K562 (cell line): ENCODE results near the gene BLOC1S4. TPM values are rescaled to one million over a fixed set of nuclear protein-coding genes. Genes with fewer than 3 reads are reported as not detected.

Experiments used
- ATAC-seq: fragments of 200-7000 bp; cut with Tn5 transposase; 3 replicates; pipeline ENCODE4 v1.9.1; 2020; ENCODE audit warnings: moderate library complexity
- BruUV-seq: library from RNA; stranded (reverse); fragments of 400-500 nt; replicated peaks from 2 replicates; lab custom pipeline; 2021; lab: Mats Ljungman, UMichigan
- CTCF ChIA-PET: fragments of 300-600 bp; formaldehyde crosslinking; extraction: SDS; loops from one replicate; lab custom pipeline; 2021; ENCODE audit warnings: low intra/inter-chr PET ratio; lab: Yijun Ruan, JAX
- POLR2A ChIA-PET: fragments of 300-600, 350-650 bp; sonication (Branson Sonifier 250); formaldehyde crosslinking; extraction: SDS; loops from one replicate; lab custom pipeline; 2021; ENCODE audit warnings: antibody characterized with exemption, inconsistent platforms; lab: Yijun Ruan, JAX
- DNase-seq, 4 experiments: peaks; one replicate each; pipeline versions ENCODE4 v3.0.0 to v3.0.0-alpha.2; 2011 to 2018; ENCODE audit warnings: low spot score in 3 of 4, mixed read lengths in 3 of 4; ENCODE audit errors: extremely low read depth in 1 of 4
- FAIRE-seq: peaks from 2 replicates; lab custom pipeline; 2011; peaks lifted over from hg19 to GRCh38; lab: Jason Lieb, UNC
- H2AFZ ChIP-seq: 2 replicates; pipeline ENCODE4 v1.6.0; 2011; ENCODE audit warnings: low read depth, low read length, control low read depth, inconsistent platforms
- H3K27ac ChIP-seq: fragments of 200-600 bp; 3 replicates; pipeline ENCODE4 v1.8.0; 2011; ENCODE audit warnings: low read depth, mild to moderate bottlenecking, control low read depth, inconsistent platforms, low read length, moderate library complexity, mixed read lengths; ENCODE audit errors: extremely low read depth
- H3K27me3 ChIP-seq, 2 experiments: fragments of 300-600 bp in 1 of 2; 2 replicates in 1 of 2; 3 replicates in 1 of 2; pipeline versions ENCODE4 v1.6.0 to v1.8.0; 2011; ENCODE audit warnings: inconsistent platforms in 2 of 2, low read length in 2 of 2, mild to moderate bottlenecking in 1 of 2, mixed read lengths in 1 of 2, moderate library complexity in 1 of 2; ENCODE audit not compliant: control insufficient read depth in 2 of 2, insufficient read depth in 2 of 2
- H3K36me3 ChIP-seq: fragments of 300-600 bp; 3 replicates; pipeline ENCODE4 v1.8.0; 2011; ENCODE audit warnings: mild to moderate bottlenecking, low read length, inconsistent platforms; ENCODE audit not compliant: control insufficient read depth, insufficient read depth
- H3K4me1 ChIP-seq, 2 experiments: fragments of 200-600 bp in 1 of 2; replicated peaks in 1 of 2; 2 replicates in 1 of 2; 3 replicates in 1 of 2; pipeline versions ENCODE4 v1.5.1 to v1.8.0; 2011; ENCODE audit warnings: inconsistent platforms in 2 of 2, low read length in 2 of 2, mild to moderate bottlenecking in 1 of 2, mixed read lengths in 1 of 2, moderate library complexity in 1 of 2; ENCODE audit not compliant: control insufficient read depth in 2 of 2, insufficient read depth in 2 of 2
- H3K4me2 ChIP-seq: 2 replicates; pipeline ENCODE4 v1.6.1; 2011; ENCODE audit warnings: low read length, control low read depth, inconsistent platforms, mixed read lengths; ENCODE audit not compliant: insufficient read depth
- H3K4me3 ChIP-seq: fragments of 200-600 bp; sonication (generic), shearing (Covaris generic); 2 replicates; pipeline ENCODE4 v1.5.1; 2016; ENCODE audit warnings: control low read depth, inconsistent platforms
- H3K79me2 ChIP-seq: fragments of 200-600 bp; 3 replicates; pipeline ENCODE4 v1.8.0; 2011; ENCODE audit warnings: low read length, inconsistent platforms; ENCODE audit not compliant: control insufficient read depth, insufficient read depth
- H3K9ac ChIP-seq, 2 experiments: 2 replicates each; pipeline versions ENCODE4 v1.6.0 to v1.6.1; 2011; ENCODE audit warnings: low read depth in 2 of 2, low read length in 2 of 2, control low read depth in 1 of 2, inconsistent platforms in 1 of 2, mild to moderate bottlenecking in 1 of 2, mixed read lengths in 1 of 2; ENCODE audit not compliant: insufficient read depth in 1 of 2
- H3K9me1 ChIP-seq: one replicate; pipeline ENCODE4 v1.6.0; 2011; ENCODE audit warnings: inconsistent platforms, mild to moderate bottlenecking, low read length, moderate library complexity; ENCODE audit not compliant: control insufficient read depth, insufficient read depth
- H3K9me3 ChIP-seq: replicated peaks from 2 replicates; pipeline ENCODE4 v1.5.1; 2011; ENCODE audit warnings: low read depth, low read length, inconsistent platforms; ENCODE audit not compliant: control insufficient read depth, insufficient read depth
- H4K20me1 ChIP-seq: replicated peaks from 2 replicates; pipeline ENCODE4 v1.6.1; 2011; ENCODE audit warnings: low read length, inconsistent platforms, mixed read lengths; ENCODE audit not compliant: control insufficient read depth, insufficient read depth
- ARID1B ChIP-seq: fragments of 450-650 bp; IDR thresholded peaks from 2 replicates; pipeline ENCODE4 v1.6.1; 2016; ENCODE audit warnings: antibody characterized with exemption, mild to moderate bottlenecking, inconsistent platforms
- CBFA2T3 ChIP-seq: fragments of 450-650 bp; IDR thresholded peaks from 2 replicates; pipeline ENCODE4 v1.6.1; 2017
- CREBBP ChIP-seq: IDR thresholded peaks from one replicate; pipeline ENCODE4 v1.6.1; 2012; ENCODE audit warnings: low read depth, mild to moderate bottlenecking, control low read depth, inconsistent platforms, low read length
- CTBP1 ChIP-seq: fragments of 450-650 bp; IDR thresholded peaks from 2 replicates; pipeline ENCODE4 v1.6.1; 2016; ENCODE audit warnings: borderline replicate concordance
- ETV6 ChIP-seq, 3 experiments: fragments of 150-350 bp in 1 of 3; sonication (generic) in 1 of 3; formaldehyde crosslinking in 1 of 3; IDR thresholded peaks; 2 replicates each; pipeline versions ENCODE4 v1.6.1 to v1.8.0; 2014 to 2022; ENCODE audit warnings: borderline replicate concordance in 2 of 3, low read depth in 2 of 3, antibody characterized with exemption in 1 of 3, low read length in 1 of 3, mild to moderate bottlenecking in 1 of 3, missing genetic modification reagents in 1 of 3
- GATAD2A ChIP-seq: fragments of 450-650 bp; IDR thresholded peaks from 2 replicates; pipeline ENCODE4 v1.6.1; 2017
- GTF2F1 ChIP-seq: IDR thresholded peaks from 2 replicates; pipeline ENCODE4 v1.6.1; 2011; ENCODE audit warnings: low read depth, low read length, improper control_type of control experiment
- MEIS2 ChIP-seq: fragments of 450-650 bp; IDR thresholded peaks from 2 replicates; pipeline ENCODE4 v1.6.1; 2014; ENCODE audit warnings: mild to moderate bottlenecking; ENCODE audit not compliant: partially characterized antibody
- NCOR1 ChIP-seq: fragments of 450-650 bp; IDR thresholded peaks from 2 replicates; pipeline ENCODE4 v1.6.1; 2016; ENCODE audit warnings: mild to moderate bottlenecking, moderate library complexity
- NR2F6 ChIP-seq: fragments of 450-650 bp; formaldehyde crosslinking; IDR thresholded peaks from 2 replicates; pipeline ENCODE4 v1.4.0; 2020; ENCODE audit warnings: mild to moderate bottlenecking
- PTRF ChIP-seq: fragments of 450-650 bp; IDR thresholded peaks from 2 replicates; pipeline ENCODE4 v1.6.1; 2016; ENCODE audit warnings: mild to moderate bottlenecking, missing genetic modification characterization, missing compliant biosample characterization
- RB1 ChIP-seq: fragments of 450-650 bp; IDR thresholded peaks from 2 replicates; pipeline ENCODE4 v1.6.1; 2017; ENCODE audit warnings: low read depth, mild to moderate bottlenecking
- SIN3A ChIP-seq, 2 experiments: fragments of 150-350 bp in 1 of 2; IDR thresholded peaks; 2 replicates each; pipeline ENCODE4 v1.6.1; 2011 to 2016; ENCODE audit warnings: borderline replicate concordance in 2 of 2, low read depth in 2 of 2, low read length in 2 of 2, mild to moderate bottlenecking in 2 of 2, moderate library complexity in 2 of 2; ENCODE audit not compliant: control insufficient read depth in 1 of 2
- ZNF311 ChIP-seq: fragments of 250-450 bp; sonication (Bioruptor Pico); IDR thresholded peaks from 2 replicates; pipeline ENCODE4 v1.4.0; 2020; ENCODE audit warnings: mild to moderate bottlenecking, moderate library complexity
- ZNF668 ChIP-seq: fragments of 250-450 bp; sonication (Bioruptor Pico); IDR thresholded peaks from 2 replicates; pipeline ENCODE4 v1.8.0; 2022; ENCODE audit warnings: mild to moderate bottlenecking, inconsistent platforms
- WGBS: fragments of 100-300 bp; shearing (Covaris generic); methylation state at CpG from one replicate; pipeline ENCODE4 v1.1.6; 2016; ENCODE audit warnings: low coverage, mixed read lengths; ENCODE audit not compliant: insufficient coverage; ENCODE audit errors: missing lambda C conversion rate; 5-methylcytosine and 5-hydroxymethylcytosine counted together
- in situ Hi-C: fragments of 300-500 bp; cut with MboI; formaldehyde crosslinking; loops from 4 replicates; pipeline ENCODE4 v1.15.0; 2018; ENCODE audit warnings: inconsistent platforms, mixed read lengths
- intact Hi-C: fragments of 100-400 bp; cut with micrococcal nuclease; formaldehyde crosslinking; loops from 2 replicates; pipeline ENCODE4 v1.14.2; 2022
- polyA plus RNA-seq, 8 experiments: library from polyadenylated mRNA; depleted of rRNA in 4 of 8; stranded (reverse) in 5 of 8; unstranded in 3 of 8; fragments of >200 nt; fragmentation: Nextera tagmentation in 2 of 8; fragmentation: Illumina TruSeq in 1 of 8; extraction: Ambion mirVana in 2 of 8; extraction: Trizol in 1 of 8; gene quantifications; 2 replicates each; pipeline versions ENCODE4 v1.2.1 to v1.2.3, GENCODE V29; 2011 to 2014; ENCODE audit warnings: inconsistent platforms in 1 of 8, missing spikeins in 1 of 8
- total RNA-seq, 7 experiments: library from RNA; depleted of rRNA in 6 of 7; stranded (reverse); fragments of >200 nt in 6 of 7; fragmentation: Illumina TruSeq in 2 of 7; extraction: Trizol in 2 of 7; gene quantifications; 2 replicates each; pipeline versions ENCODE4 v1.2.1 to v1.2.3, GENCODE V29; 2011 to 2021; ENCODE audit warnings: low replicate concordance in 1 of 7
- TF ChIP-seq, protein P1 (sequence below), 2 experiments: fragments of 250-450 bp in 1 of 2; fragments of 450-650 bp in 1 of 2; sonication (Bioruptor Pico) in 1 of 2; IDR thresholded peaks; 2 replicates each; pipeline versions ENCODE4 v1.6.1 to v1.8.0; 2016 to 2021; ENCODE audit warnings: mild to moderate bottlenecking in 2 of 2, moderate library complexity in 2 of 2, missing compliant biosample characterization in 1 of 2, missing genetic modification characterization in 1 of 2
- TF ChIP-seq, protein P2 (sequence below): IDR thresholded peaks from 2 replicates; pipeline ENCODE4 v1.6.1; 2016; ENCODE audit warnings: missing genetic modification characterization, missing compliant biosample characterization
- TF ChIP-seq, protein P3 (sequence below): fragments of 250-450 bp; sonication (Bioruptor Pico); IDR thresholded peaks from 2 replicates; pipeline ENCODE4 v1.4.0; 2020; ENCODE audit warnings: mild to moderate bottlenecking, moderate library complexity

BLOC1S4 gene
- total and polyA plus RNA-seq, 9 of the 15 experiments (the other 6 are each of a cell fraction or from before 2014, with no cell fraction given), result 3.1 to 31.6 (median 11.2) TPM

DNA sequence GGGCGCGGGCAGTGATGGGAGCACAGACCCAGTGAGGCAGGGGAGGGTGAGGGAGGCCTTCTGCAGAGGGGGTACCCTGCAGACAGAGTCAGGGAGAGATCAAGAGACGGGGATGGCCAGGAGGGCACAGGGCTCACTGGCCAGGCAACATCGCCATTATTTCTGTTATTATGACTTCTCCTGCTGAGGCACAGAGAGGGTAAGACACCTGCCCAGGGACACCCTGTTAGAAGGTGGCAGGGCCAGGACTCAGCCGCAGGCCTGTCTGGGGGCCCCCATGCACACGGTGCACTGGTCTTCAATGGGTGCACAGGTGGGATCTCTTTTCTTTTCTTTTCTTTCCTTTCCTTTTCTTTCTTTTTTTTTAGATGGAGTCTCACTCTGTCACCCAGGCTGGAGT, 15.8 kb downstream of the BLOC1S4 start:
- WGBS, result 83% methylated on average over 4 of the region's 6 CpGs
- POLR2A ChIA-PET, result interaction anchor here (1.1 to 1.9 kb wide), 7 partner anchors 17 to 136 kb away, joined by 3 to 9 read pairs (median 4); partner anchors contain the start of gene MRFAP1L1
- no peaks in the 10 kb centered on the region for H4K20me1 ChIP-seq
- no peak overlapping the region for H3K4me3 ChIP-seq
- CTCF ChIA-PET, result no interaction called here
- H3K9ac ChIP-seq, result peak overlapping the region; percentile 82 to 88
- no peaks in the 10 kb centered on the region for H3K27me3 ChIP-seq
- intact Hi-C loops (loop anchor here (2.0 to 5.0 kb wide), 3 partner anchors 21 to 256 kb away; partner anchors contain the start of gene KIAA0232), in situ Hi-C loops (no loop called here)
- peaks cover 4% of the 10 kb centered on the region for H3K9me1 ChIP-seq
- no peaks in the 10 kb centered on the region for H3K79me2 ChIP-seq
- peak overlapping the region; percentile 85 for H3K4me2 ChIP-seq
- no peaks in the 10 kb centered on the region for H3K36me3 ChIP-seq
- DNase-seq (no peak), ATAC-seq (no peak), FAIRE-seq (no peak)
- no TSS peak for BruUV-seq
- H3K9me3 ChIP-seq, result no peaks in the 10 kb centered on the region
- H2AFZ ChIP-seq, result no peak overlapping the region
- H3K4me1 ChIP-seq, result peaks cover 58 to 62% of the 10 kb centered on the region in 2 experiments
- peak overlapping the region; percentile 93 for H3K27ac ChIP-seq
- TF ChIP-seq GATAD2A, result 0 out of 2 replicates have a peak, but pooled peaks have one; percentile 15
- no peak for TF ChIP-seq ETV6 (IDR thresholded peaks at IDR 0.05; ENCODE audit: borderline replicate concordance in 1 of 2, low read depth in 2 of 2, low read length in 1 of 2)
- TF ChIP-seq ETV6 (CRISPR knock-in tag; IDR thresholded peaks at IDR 0.05; ENCODE audit: borderline replicate concordance), result no peak
- no peak for TF ChIP-seq ZNF668 (CRISPR knock-in tag)
- no peak for TF ChIP-seq ARID1B
- TF ChIP-seq PTRF, result peak; percentile 6; the same call in 1 of the 2 replicates
- no peak for TF ChIP-seq GTF2F1
- no peak for TF ChIP-seq ZNF311 (CRISPR knock-in tag)
- TF ChIP-seq, protein P1, sequence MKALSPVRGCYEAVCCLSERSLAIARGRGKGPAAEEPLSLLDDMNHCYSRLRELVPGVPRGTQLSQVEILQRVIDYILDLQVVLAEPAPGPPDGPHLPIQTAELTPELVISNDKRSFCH (CRISPR knock-in tag; IDR thresholded peaks at IDR 0.05), result no peak
- TF ChIP-seq, protein P1 (tag; IDR thresholded peaks at IDR 0.05), result no peak
- no peak for TF ChIP-seq CTBP1
- TF ChIP-seq, protein P2, sequence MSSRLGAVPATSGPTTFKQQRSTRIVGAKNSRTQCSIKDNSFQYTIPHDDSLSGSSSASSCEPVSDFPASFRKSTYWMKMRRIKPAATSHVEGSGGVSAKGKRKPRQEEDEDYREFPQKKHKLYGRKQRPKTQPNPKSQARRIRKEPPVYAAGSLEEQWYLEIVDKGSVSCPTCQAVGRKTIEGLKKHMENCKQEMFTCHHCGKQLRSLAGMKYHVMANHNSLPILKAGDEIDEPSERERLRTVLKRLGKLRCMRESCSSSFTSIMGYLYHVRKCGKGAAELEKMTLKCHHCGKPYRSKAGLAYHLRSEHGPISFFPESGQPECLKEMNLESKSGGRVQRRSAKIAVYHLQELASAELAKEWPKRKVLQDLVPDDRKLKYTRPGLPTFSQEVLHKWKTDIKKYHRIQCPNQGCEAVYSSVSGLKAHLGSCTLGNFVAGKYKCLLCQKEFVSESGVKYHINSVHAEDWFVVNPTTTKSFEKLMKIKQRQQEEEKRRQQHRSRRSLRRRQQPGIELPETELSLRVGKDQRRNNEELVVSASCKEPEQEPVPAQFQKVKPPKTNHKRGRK (tag), result 0 out of 2 replicates have a peak, but pooled peaks have one; percentile 59
- no peak for TF ChIP-seq NR2F6
- TF ChIP-seq CREBBP, result no peak
- TF ChIP-seq NCOR1, result no peak
- TF ChIP-seq SIN3A (IDR thresholded peaks at IDR 0.05; ENCODE audit: borderline replicate concordance in 2 of 2, control insufficient read depth in 1 of 2, low read depth in 2 of 2, low read length in 2 of 2), result no peak
- TF ChIP-seq RB1, result no peak
- TF ChIP-seq, protein P3, sequence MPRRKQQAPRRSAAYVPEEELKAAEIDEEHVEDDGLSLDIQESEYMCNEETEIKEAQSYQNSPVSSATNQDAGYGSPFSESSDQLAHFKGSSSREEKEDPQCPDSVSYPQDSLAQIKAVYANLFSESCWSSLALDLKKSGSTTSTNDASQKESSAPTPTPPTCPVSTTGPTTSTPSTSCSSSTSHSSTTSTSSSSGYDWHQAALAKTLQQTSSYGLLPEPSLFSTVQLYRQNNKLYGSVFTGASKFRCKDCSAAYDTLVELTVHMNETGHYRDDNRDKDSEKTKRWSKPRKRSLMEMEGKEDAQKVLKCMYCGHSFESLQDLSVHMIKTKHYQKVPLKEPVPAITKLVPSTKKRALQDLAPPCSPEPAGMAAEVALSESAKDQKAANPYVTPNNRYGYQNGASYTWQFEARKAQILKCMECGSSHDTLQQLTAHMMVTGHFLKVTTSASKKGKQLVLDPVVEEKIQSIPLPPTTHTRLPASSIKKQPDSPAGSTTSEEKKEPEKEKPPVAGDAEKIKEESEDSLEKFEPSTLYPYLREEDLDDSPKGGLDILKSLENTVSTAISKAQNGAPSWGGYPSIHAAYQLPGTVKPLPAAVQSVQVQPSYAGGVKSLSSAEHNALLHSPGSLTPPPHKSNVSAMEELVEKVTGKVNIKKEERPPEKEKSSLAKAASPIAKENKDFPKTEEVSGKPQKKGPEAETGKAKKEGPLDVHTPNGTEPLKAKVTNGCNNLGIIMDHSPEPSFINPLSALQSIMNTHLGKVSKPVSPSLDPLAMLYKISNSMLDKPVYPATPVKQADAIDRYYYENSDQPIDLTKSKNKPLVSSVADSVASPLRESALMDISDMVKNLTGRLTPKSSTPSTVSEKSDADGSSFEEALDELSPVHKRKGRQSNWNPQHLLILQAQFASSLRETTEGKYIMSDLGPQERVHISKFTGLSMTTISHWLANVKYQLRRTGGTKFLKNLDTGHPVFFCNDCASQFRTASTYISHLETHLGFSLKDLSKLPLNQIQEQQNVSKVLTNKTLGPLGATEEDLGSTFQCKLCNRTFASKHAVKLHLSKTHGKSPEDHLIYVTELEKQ (CRISPR knock-in tag), result no peak
- TF ChIP-seq MEIS2, result no peak
- no peak for TF ChIP-seq CBFA2T3
